Stomach smooth muscle (tissue), 2 donors: Measurements from ENCODE around the gene MN1.
A peak's percentile ranks its signal among the peaks of the same experiment; 100 is the strongest.

Experiments
- H3K27ac ChIP-seq: one replicate; pipeline ENCODE4 v1.7.0; 2013; ENCODE audit warnings: mild to moderate bottlenecking, low read length, inconsistent platforms
- H3K27me3 ChIP-seq, 2 donors: one replicate each; pipeline ENCODE4 v1.7.0; 2013; ENCODE audit warnings: low read length in 2 of 2; ENCODE audit not compliant: insufficient read depth in 2 of 2, control insufficient read depth in 1 of 2
- H3K36me3 ChIP-seq, 2 donors: one replicate each; pipeline ENCODE4 v1.7.0; 2013; ENCODE audit warnings: low read length in 2 of 2; ENCODE audit not compliant: control insufficient read depth in 2 of 2, insufficient read depth in 2 of 2
- H3K4me1 ChIP-seq: one replicate; pipeline ENCODE4 v1.7.0; 2013; ENCODE audit warnings: low read length; ENCODE audit not compliant: control insufficient read depth, insufficient read depth
- H3K4me3 ChIP-seq, 2 donors: one replicate each; pipeline ENCODE4 v1.7.0; 2013; ENCODE audit warnings: low read length in 2 of 2
- H3K9ac ChIP-seq, 2 donors: one replicate each; pipeline ENCODE4 v1.7.0; 2013; ENCODE audit warnings: low read length in 2 of 2, mild to moderate bottlenecking in 1 of 2
- H3K9me3 ChIP-seq, 2 donors: one replicate each; pipeline ENCODE4 v1.7.0; 2013; ENCODE audit warnings: low read length in 2 of 2; ENCODE audit not compliant: control insufficient read depth in 2 of 2
- donor health status: healthy.
- donor health status: Pancreatic carcinoma.

The MN1 gene

DNA sequence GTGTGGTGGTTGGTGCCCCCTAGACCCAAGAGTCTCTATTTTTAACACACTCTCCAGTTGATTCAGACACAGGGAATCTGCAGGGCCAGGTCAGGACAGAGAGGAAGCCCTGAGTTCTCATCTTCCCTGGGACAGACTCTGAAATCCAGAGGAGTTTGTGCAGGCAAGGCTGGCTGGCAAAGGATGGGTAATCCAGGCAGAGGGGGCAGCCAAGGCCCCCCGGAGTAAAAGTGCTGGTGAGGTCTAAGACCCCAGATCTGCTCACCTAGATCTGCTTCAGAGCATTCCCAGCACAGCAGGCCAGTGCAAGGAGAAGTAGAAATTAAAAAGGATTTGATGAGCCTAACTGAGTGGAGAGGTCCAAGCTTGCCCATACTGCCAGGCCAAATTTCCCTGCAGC is 40.6 kb upstream of the MN1 start:
- H3K36me3 ChIP-seq: peaks cover 2 to 5% of the 10 kb centered on the region in 2 donors
- no peaks in the 10 kb centered on the region for H3K9me3 ChIP-seq
- H3K27ac ChIP-seq: peak overlapping the region; percentile 2

DNA sequence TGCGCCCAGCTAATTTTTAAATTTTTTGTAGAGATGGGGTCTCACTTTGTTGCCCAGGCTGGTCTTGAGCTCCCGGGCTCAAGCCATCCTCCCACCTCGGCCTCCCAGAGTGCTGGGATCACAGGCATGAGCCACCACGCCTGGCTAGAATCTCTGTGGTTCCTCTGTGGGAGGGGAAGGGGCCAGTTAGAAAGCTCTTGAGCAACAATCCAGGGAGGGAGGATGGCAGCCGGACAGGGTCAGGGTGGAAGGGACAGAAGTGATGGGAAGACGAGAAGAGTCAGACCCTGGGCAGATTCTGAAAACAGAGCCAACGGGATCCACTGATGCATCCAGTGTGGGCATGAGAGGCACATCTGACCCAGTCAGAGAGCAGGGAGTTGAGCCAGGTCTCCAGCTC is 38.9 kb upstream of the MN1 start:
- no peak overlapping the region for H3K27ac ChIP-seq
- peaks cover 9% of the 10 kb centered on the region for H3K4me1 ChIP-seq
- no peak overlapping the region for H3K9ac ChIP-seq
- H3K9me3 ChIP-seq: no peaks in the 10 kb centered on the region
- H3K4me3 ChIP-seq: no peak overlapping the region
- no peaks in the 10 kb centered on the region for H3K27me3 ChIP-seq
- H3K36me3 ChIP-seq: no peaks in the 10 kb centered on the region

More for the DNA sequence above, 40.6 kb upstream of the MN1 start:
- Histone ChIP-seq H3K4me3 (no peak overlapping the region), H3K27me3 (no peaks in the 10 kb centered on the region), H3K9ac (no peak overlapping the region), H3K4me1 (peaks cover 9% of the 10 kb centered on the region)

DNA sequence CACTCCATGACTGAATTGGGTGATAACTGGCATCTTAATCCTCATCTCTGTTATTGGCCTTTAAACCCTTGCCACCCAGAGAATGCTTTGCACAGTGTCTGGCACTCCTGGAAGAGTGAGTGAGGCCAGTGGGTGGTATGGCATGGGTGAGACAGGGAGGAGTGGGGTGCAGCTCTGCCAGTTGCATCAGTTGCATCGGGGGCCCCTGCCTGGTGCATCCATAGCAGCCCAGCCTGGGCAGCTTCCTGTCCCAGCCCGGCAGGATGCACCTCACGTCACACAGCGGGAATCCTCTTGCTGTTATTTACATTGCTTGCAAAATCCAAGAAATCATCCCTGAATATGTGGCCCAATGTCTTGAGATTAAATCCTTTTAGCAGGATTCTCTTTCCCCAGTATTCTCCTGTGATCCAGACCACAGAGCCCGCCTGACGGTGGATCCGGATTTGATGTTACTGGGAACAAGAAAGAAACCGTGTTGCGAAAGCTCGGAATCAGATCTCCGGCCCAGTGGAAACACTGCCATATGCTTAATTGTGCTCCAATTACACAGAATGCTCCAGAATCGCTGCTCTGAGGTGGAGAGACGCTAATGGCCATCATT is 37.6 kb upstream of the MN1 start:
- Histone ChIP-seq H3K9ac (no peak overlapping the region), H3K27ac (no peak overlapping the region), H3K9me3 (no peaks in the 10 kb centered on the region), H3K4me3 (no peak overlapping the region), H3K36me3 (no peaks in the 10 kb centered on the region), H3K27me3 (no peaks in the 10 kb centered on the region), H3K4me1 (peaks cover 7% of the 10 kb centered on the region)

GRCh38 chr22:27836181-27836580 is 34.6 kb upstream of the MN1 start:
- H3K9me3 ChIP-seq: no peaks in the 10 kb centered on the region
- H3K36me3 ChIP-seq: no peaks in the 10 kb centered on the region
- H3K4me1 ChIP-seq: no peaks in the 10 kb centered on the region
- H3K27me3 ChIP-seq: no peaks in the 10 kb centered on the region
- H3K27ac ChIP-seq: no peak overlapping the region
- no peak overlapping the region for H3K4me3 ChIP-seq
- H3K9ac ChIP-seq: no peak overlapping the region

- Histone ChIP-seq H3K27me3 (no peaks in the 10 kb centered on the region), H3K9ac (no peak overlapping the region), H3K27ac (no peak overlapping the region), H3K9me3 (no peaks in the 10 kb centered on the region), H3K36me3 (no peaks in the 10 kb centered on the region), H3K4me3 (no peak overlapping the region), H3K4me1 (no peaks in the 10 kb centered on the region)
These were observed 33.9 kb upstream of the MN1 start for GRCh38 chr22:27835446-27835845.

- Histone ChIP-seq H3K4me3 (no peak overlapping the region), H3K4me1 (no peaks in the 10 kb centered on the region), H3K9me3 (no peaks in the 10 kb centered on the region), H3K27me3 (no peaks in the 10 kb centered on the region), H3K36me3 (no peaks in the 10 kb centered on the region), H3K27ac (no peak overlapping the region), H3K9ac (no peak overlapping the region)
These were observed 33.0 kb upstream of the MN1 start for GRCh38 chr22:27834364-27835185.

- Histone ChIP-seq H3K9ac (no peak overlapping the region), H3K9me3 (no peaks in the 10 kb centered on the region)
These were observed 32.2 kb upstream of the MN1 start for GRCh38 chr22:27833803-27834202.

DNA sequence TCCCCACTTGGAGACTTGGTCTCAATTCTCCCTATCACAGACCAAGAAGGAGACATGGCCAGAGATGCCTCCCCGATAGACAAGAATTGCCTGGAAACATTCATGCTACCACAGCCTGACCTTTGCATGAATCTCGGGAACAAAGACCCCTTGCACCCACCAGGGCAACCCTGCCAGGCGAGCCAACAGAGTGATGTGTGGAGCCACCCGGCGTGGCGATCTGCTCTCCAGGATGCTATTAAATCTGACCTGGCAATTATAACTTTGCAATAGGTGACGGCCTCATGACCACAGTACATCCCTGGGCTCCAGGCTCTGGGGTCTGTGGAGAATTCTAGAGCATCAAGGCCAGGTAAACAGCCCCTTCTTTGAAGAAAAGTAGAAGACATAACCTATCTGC is 31.1 kb upstream of the MN1 start:
- no peak overlapping the region for H3K27ac ChIP-seq
- H3K9ac ChIP-seq: no peak overlapping the region
- no peaks in the 10 kb centered on the region for H3K4me1 ChIP-seq
- no peak overlapping the region for H3K4me3 ChIP-seq
- H3K9me3 ChIP-seq: no peaks in the 10 kb centered on the region
- no peaks in the 10 kb centered on the region for H3K27me3 ChIP-seq
- no peaks in the 10 kb centered on the region for H3K36me3 ChIP-seq

More at GRCh38 chr22:27833803-27834202, 32.2 kb upstream of the MN1 start:
- H3K4me1 ChIP-seq: no peaks in the 10 kb centered on the region
- no peaks in the 10 kb centered on the region for H3K36me3 ChIP-seq
- no peaks in the 10 kb centered on the region for H3K27me3 ChIP-seq
- H3K27ac ChIP-seq: no peak overlapping the region
- no peak overlapping the region for H3K4me3 ChIP-seq

DNA sequence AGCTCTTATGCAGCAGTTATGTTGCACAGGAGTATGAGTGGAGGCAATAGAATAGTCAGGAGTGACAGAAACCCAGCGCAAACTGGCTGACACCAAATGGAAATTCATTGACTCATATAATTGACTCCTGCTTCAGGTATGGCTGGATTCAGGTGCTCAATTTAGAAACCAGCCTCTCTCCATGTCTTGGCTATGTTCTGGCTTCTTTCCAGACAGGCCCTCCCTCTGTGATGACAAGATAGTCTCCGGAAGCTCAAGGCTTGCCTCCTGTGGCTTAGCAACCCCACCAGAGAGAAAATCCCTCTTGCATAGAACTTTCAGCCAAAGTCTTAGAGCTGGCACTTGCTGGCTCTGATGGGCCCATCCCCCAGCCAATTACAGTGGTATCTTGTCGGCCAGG is 28.1 kb upstream of the MN1 start:
- Histone ChIP-seq H3K27me3 (no peaks in the 10 kb centered on the region), H3K4me1 (no peaks in the 10 kb centered on the region), H3K36me3 (no peaks in the 10 kb centered on the region), H3K9ac (no peak overlapping the region), H3K9me3 (no peaks in the 10 kb centered on the region), H3K4me3 (no peak overlapping the region), H3K27ac (no peak overlapping the region)

DNA sequence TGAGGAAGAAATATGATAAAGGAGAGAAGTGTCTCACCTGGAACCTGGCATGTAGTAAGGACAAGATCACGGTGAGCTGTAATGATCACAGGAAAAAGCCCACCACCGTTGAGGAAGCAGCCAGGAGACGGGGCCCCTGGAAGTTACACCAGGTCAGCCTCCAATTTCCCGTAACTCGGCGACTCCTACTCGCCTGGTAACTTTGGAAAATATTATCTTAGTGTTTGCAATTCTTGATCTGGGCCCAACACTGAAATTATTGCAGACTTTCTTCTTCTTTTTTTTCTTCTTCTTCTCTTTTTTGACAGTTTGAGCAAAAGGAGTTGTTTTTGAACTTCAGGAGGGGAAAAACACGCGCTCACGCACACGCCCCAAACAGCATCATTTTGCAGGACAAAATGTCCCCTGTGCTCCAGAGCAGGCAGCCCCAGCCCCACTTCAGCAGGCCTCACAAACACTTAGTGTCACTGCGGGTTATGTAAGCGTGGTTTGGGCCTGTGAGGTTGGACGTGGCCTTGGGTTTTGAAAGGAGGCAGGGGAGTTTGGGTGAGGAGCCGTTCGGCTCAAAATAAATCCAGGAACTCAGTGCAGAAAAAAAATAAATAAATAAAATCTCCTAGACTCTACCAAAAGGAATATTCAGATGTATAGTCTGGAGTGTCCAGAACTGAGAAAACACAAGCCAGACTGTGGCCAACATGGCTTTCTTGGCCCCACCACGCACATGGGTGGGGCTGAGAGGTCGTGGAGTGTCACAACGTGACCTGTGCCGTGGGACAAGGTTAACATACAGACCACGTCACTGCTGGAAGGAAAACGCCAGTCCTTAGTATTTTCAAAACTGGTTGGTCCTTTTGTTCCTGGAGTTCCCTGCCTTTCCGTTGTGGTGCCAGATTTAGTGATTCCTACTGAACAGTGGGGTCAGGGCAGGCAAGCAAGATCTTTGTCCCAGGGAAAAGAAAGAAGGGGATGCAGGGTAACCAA is 26.3 kb upstream of the MN1 start:
- Histone ChIP-seq H3K9me3 (no peaks in the 10 kb centered on the region), H3K27me3 (no peaks in the 10 kb centered on the region), H3K36me3 (no peaks in the 10 kb centered on the region), H3K9ac (no peak overlapping the region), H3K4me1 (no peaks in the 10 kb centered on the region), H3K27ac (no peak overlapping the region), H3K4me3 (no peak overlapping the region)
